GM11168 (cell line): ENCODE data around the gene CLSTN2.

Experiments used
- in situ Hi-C: fragments of 300-500 bp; cut with MboI; formaldehyde crosslinking; loops from one replicate; pipeline ENCODE4 v1.12.0; 2022; ENCODE audit warnings: low sequenced_read_pairs; ENCODE audit not compliant: unreplicated experiment

CLSTN2 gene

GRCh38 chr3:139987908-139988307 lies 52.9 kb downstream of the CLSTN2 start:
- in situ Hi-C loops: no loop called here

GRCh38 chr3:139988472-139989156 lies 53.6 kb downstream of the CLSTN2 start:
- in situ Hi-C loops: no loop called here

GRCh38 chr3:139994891-139995290 lies 59.9 kb downstream of the CLSTN2 start:
- in situ Hi-C loops: no loop called here

GRCh38 chr3:140004271-140004670 lies 69.3 kb downstream of the CLSTN2 start:
- in situ Hi-C loops: no loop called here

GRCh38 chr3:140006331-140006730 lies 71.3 kb downstream of the CLSTN2 start:
- in situ Hi-C loops: no loop called here

GRCh38 chr3:140007081-140007480 lies 72.1 kb downstream of the CLSTN2 start:
- in situ Hi-C loops: no loop called here

GRCh38 chr3:140007911-140008869 lies 73.2 kb downstream of the CLSTN2 start:
- in situ Hi-C loops: no loop called here

GRCh38 chr3:140010391-140010790 lies 75.4 kb downstream of the CLSTN2 start:
- in situ Hi-C loops: no loop called here

- in situ Hi-C loops: no loop called here
Measured at GRCh38 chr3:140011086-140011485, 76.1 kb downstream of the CLSTN2 start.

- in situ Hi-C loops: no loop called here
Measured at GRCh38 chr3:140011611-140012277, 76.8 kb downstream of the CLSTN2 start.

GRCh38 chr3:140013220-140013619 lies 78.2 kb downstream of the CLSTN2 start:
- in situ Hi-C loops: no loop called here

GRCh38 chr3:140014831-140015495 lies 80.0 kb downstream of the CLSTN2 start:
- in situ Hi-C loops: no loop called here

- in situ Hi-C loops: no loop called here
Measured at GRCh38 chr3:140015741-140016140, 80.8 kb downstream of the CLSTN2 start.

GRCh38 chr3:140018556-140018955 lies 83.6 kb downstream of the CLSTN2 start:
- in situ Hi-C loops: no loop called here

- in situ Hi-C loops: no loop called here
Measured at GRCh38 chr3:140019946-140020345, 85.0 kb downstream of the CLSTN2 start.

- in situ Hi-C loops: no loop called here
Measured at GRCh38 chr3:140020541-140020940, 85.6 kb downstream of the CLSTN2 start.

GRCh38 chr3:140021269-140021668 lies 86.3 kb downstream of the CLSTN2 start:
- in situ Hi-C loops: no loop called here

GRCh38 chr3:140022066-140022770 lies 87.2 kb downstream of the CLSTN2 start:
- in situ Hi-C loops: no loop called here

- in situ Hi-C loops: no loop called here
Measured at GRCh38 chr3:140023616-140024530, 88.9 kb downstream of the CLSTN2 start.
